CD4-positive, alpha-beta T cell (primary cell): ENCODE data around the gene MYT1. TPM values are rescaled to one million over a fixed set of nuclear protein-coding genes. Genes with fewer than 3 reads are reported as not detected.

Source experiments
- ATAC-seq: fragments of 200-7000 bp; cut with Tn5 transposase; one replicate; pipeline ENCODE4 v1.10.0; 2022; ENCODE audit warnings: mild to moderate bottlenecking; ENCODE audit not compliant: poor library complexity
- CTCF ChIA-PET: fragments of 350-600 bp; sonication (Branson Sonifier 250); formaldehyde crosslinking; loops from one replicate; lab custom pipeline; 2021; ENCODE audit warnings: antibody characterized with exemption, inconsistent platforms; lab: Charles Lee
- POLR2A ChIA-PET: fragments of 350-600 bp; sonication (Branson Sonifier 250); formaldehyde crosslinking; loops from one replicate; lab custom pipeline; 2021; ENCODE audit warnings: antibody characterized with exemption, inconsistent platforms; lab: Charles Lee
- DNase-seq, 14 experiments: peaks; one replicate each; pipeline ENCODE4 v3.0.0-alpha.2; 2013 to 2020; ENCODE audit warnings: mixed read lengths in 2 of 14
- H3K27ac ChIP-seq, 2 donors: one replicate each; pipeline versions ENCODE4 v1.5.1 to v1.7.0; 2013; ENCODE audit warnings: low read length in 2 of 2, low read depth in 1 of 2, mild to moderate bottlenecking in 1 of 2
- H3K27me3 ChIP-seq, 2 experiments: 1 replicate in 1 of 2; 2 replicates in 1 of 2; pipeline versions ENCODE4 v1.6.1 to v1.7.0; 2013; ENCODE audit warnings: low read length in 2 of 2, control low read depth in 1 of 2, mild to moderate bottlenecking in 1 of 2, moderate library complexity in 1 of 2; ENCODE audit not compliant: insufficient read depth in 2 of 2, control insufficient read depth in 1 of 2
- H3K36me3 ChIP-seq: one replicate; pipeline ENCODE4 v1.6.1; 2013; ENCODE audit warnings: low read length, control low read depth; ENCODE audit not compliant: insufficient read depth
- H3K4me1 ChIP-seq: one replicate; pipeline ENCODE4 v1.6.1; 2013; ENCODE audit warnings: low read length, control low read depth; ENCODE audit not compliant: insufficient read depth
- H3K4me3 ChIP-seq: one replicate; pipeline ENCODE4 v1.5.1; 2013; ENCODE audit warnings: mild to moderate bottlenecking, low read length, moderate library complexity
- H3K9me3 ChIP-seq, 2 experiments: 1 replicate in 1 of 2; 2 replicates in 1 of 2; pipeline versions ENCODE4 v1.6.1 to v1.7.0; 2013; ENCODE audit warnings: low read length in 2 of 2, mild to moderate bottlenecking in 2 of 2, control low read depth in 1 of 2, moderate library complexity in 1 of 2; ENCODE audit not compliant: control insufficient read depth in 1 of 2, insufficient read depth in 1 of 2
- H3K27ac Mint-ChIP-seq: one replicate; pipeline ENCODE4 v1.8.0; 2020; ENCODE audit warnings: mixed read lengths
- H3K27me3 Mint-ChIP-seq: one replicate; pipeline ENCODE4 v1.8.0; 2021; ENCODE audit warnings: mixed read lengths
- H3K36me3 Mint-ChIP-seq: one replicate; pipeline ENCODE4 v1.8.0; 2021; ENCODE audit warnings: low read depth, mixed read lengths
- H3K4me1 Mint-ChIP-seq: one replicate; pipeline ENCODE4 v1.8.0; 2021; ENCODE audit warnings: low read depth, mixed read lengths
- H3K4me3 Mint-ChIP-seq: one replicate; pipeline ENCODE4 v1.8.0; 2020; ENCODE audit warnings: mild to moderate bottlenecking, mixed read lengths
- H3K9me3 Mint-ChIP-seq: one replicate; pipeline ENCODE4 v1.8.0; 2020; ENCODE audit warnings: mixed read lengths
- intact Hi-C, 2 experiments: fragments of 100-400 bp; cut with DNase I in 1 of 2; cut with micrococcal nuclease in 1 of 2; formaldehyde crosslinking; loops; one replicate each; pipeline versions ENCODE4 v1.15.1 to v1.9.0; 2023 to 2025; cut with DNase I, micrococcal nuclease
- total RNA-seq, 174 experiments: library from RNA in 2 of 174; stranded (reverse) in 2 of 174; gene quantifications; one replicate each; pipeline ENCODE4 v1.2.3 and lab custom pipeline; 2021 to 2026
- TF ChIP-seq, protein P1 (sequence below): fragments of 200-600 bp; IDR thresholded peaks from one replicate; pipeline ENCODE4 v1.8.0; 2022; ENCODE audit warnings: antibody characterized with exemption, mild to moderate bottlenecking

The MYT1 gene
- total RNA-seq, 2 experiments from 2014 or later = 1.0 TPM; not detected in 1

DNA sequence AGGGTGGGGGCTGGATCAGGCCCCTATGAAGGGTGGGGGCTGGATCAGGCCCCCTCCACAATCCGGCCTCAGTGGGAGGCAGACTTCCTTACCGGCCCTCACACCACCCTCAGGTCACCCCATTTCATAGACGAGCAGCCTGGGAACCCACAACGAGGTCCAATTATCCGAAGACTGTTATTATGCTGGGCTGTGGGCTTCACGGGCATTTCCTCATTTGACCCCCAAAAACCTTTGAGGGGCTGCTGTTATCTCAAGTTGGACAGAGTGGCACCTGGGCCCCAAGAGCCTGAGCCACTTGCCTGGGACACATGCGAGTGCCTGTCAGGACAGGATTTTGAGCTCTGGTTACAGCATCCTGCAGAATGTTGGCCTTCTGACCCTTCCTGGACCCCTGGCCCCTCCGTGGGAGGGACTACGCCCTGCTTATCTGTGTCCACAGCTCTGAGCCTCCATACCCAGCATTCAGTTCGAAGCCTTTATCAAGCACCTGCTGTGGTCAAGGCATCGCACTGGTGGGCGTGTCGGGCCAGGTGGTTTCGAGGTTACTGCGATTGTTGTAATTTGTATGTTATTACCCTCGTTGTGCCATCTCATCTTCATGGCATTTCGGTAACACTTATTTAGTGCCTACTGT is 56.8 kb downstream of the MYT1 start:
- ATAC-seq (no peak), DNase-seq (no peak)
- H3K36me3 Mint-ChIP-seq = no peaks in the 10 kb centered on the region
- no peaks in the 10 kb centered on the region for H3K27me3 ChIP-seq
- ChIA-PET CTCF (no interaction called here), POLR2A (no interaction called here)
- H3K36me3 ChIP-seq = no peaks in the 10 kb centered on the region
- TF ChIP-seq, protein P1, sequence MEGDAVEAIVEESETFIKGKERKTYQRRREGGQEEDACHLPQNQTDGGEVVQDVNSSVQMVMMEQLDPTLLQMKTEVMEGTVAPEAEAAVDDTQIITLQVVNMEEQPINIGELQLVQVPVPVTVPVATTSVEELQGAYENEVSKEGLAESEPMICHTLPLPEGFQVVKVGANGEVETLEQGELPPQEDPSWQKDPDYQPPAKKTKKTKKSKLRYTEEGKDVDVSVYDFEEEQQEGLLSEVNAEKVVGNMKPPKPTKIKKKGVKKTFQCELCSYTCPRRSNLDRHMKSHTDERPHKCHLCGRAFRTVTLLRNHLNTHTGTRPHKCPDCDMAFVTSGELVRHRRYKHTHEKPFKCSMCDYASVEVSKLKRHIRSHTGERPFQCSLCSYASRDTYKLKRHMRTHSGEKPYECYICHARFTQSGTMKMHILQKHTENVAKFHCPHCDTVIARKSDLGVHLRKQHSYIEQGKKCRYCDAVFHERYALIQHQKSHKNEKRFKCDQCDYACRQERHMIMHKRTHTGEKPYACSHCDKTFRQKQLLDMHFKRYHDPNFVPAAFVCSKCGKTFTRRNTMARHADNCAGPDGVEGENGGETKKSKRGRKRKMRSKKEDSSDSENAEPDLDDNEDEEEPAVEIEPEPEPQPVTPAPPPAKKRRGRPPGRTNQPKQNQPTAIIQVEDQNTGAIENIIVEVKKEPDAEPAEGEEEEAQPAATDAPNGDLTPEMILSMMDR = no peak
- H3K27ac ChIP-seq = no peak overlapping the region
- H3K9me3 ChIP-seq = no peaks in the 10 kb centered on the region
- H3K27ac Mint-ChIP-seq = no peak overlapping the region
- H3K4me1 ChIP-seq = peaks cover 26% of the 10 kb centered on the region
- peaks cover 4% of the 10 kb centered on the region for H3K27me3 Mint-ChIP-seq
- intact Hi-C loops = no loop called here
- H3K4me1 Mint-ChIP-seq = peaks cover 5% of the 10 kb centered on the region
- H3K9me3 Mint-ChIP-seq = no peaks in the 10 kb centered on the region
- H3K4me3 Mint-ChIP-seq = no peak overlapping the region
- no peak overlapping the region for H3K4me3 ChIP-seq

DNA sequence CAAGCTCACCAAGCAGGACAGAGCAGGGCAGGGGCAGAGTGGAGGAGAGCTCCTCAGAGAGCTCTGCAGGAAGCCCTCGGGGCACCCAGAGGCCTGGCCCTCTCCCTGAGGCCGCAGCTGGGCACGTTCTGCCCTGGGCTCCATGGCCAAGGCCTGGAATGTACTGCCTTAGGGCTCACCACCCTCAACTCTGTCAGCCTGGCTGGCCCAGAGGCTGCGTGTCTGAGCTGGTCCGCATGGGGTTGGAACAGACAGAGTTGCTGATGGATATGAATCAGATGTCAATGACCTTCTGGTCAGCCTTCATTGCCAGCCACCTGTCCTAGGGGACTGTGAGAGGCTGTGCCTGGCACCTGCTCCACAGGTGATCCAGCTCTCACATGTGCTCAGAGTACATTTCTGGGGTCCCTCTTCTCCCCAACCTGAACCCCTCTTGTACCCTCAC is 58.1 kb downstream of the MYT1 start:
- no peaks in the 10 kb centered on the region for H3K9me3 Mint-ChIP-seq
- CTCF ChIA-PET = no interaction called here
- intact Hi-C loops = no loop called here

DNA sequence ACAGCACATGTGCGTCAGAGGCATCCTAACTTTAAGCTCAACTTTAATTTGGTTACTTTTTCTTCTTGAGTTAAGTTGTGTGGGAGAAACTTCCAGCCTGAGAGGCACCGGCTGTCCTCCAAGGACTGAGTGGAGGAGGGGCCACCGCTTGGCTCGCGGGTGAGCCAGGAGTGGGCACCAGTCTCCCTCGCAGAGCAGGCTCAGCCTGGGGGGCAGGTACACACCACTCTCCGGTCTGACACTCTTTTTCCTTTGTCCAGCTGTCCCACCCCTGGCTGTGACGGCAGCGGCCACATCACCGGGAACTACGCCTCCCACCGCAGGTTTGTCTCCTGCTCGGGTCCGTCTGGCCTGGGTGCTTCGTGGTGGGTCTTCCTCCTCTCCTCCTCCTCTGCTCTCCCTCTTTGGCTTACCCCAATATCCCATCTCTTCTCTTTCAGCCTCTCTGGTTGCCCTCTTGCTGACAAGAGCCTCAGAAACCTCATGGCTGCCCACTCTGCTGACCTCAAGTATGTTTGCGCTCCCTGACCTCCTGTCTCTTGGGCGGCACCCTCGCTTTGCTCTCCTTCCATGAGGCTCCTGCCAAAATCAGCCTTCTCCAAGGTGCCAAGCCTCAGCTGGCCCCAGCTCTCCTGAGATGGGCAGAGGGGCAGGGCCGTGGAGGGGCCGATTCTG is 58.7 kb downstream of the MYT1 start:
- H3K27me3 Mint-ChIP-seq = peaks cover 4% of the 10 kb centered on the region
- no peaks in the 10 kb centered on the region for H3K36me3 ChIP-seq
- H3K4me1 ChIP-seq = peaks cover 44% of the 10 kb centered on the region
- intact Hi-C loops = no loop called here
- ChIA-PET CTCF (no interaction called here), POLR2A (no interaction called here)
- H3K9me3 ChIP-seq = no peaks in the 10 kb centered on the region
- no peak for ATAC-seq
- no peak overlapping the region for H3K27ac ChIP-seq
- no peak overlapping the region for H3K27ac Mint-ChIP-seq
- peaks cover 20% of the 10 kb centered on the region for H3K4me1 Mint-ChIP-seq
- peaks cover 0 to 3% of the 10 kb centered on the region in 2 experiments for H3K27me3 ChIP-seq
- no peak overlapping the region for H3K4me3 Mint-ChIP-seq
- no peak for DNase-seq
- no peaks in the 10 kb centered on the region for H3K9me3 Mint-ChIP-seq
- no peaks in the 10 kb centered on the region for H3K36me3 Mint-ChIP-seq
- no peak overlapping the region for H3K4me3 ChIP-seq
- TF ChIP-seq, protein P1 = no peak

More for the DNA sequence above, 58.1 kb downstream of the MYT1 start:
- no peaks in the 10 kb centered on the region for H3K27me3 ChIP-seq
- no peak overlapping the region for H3K4me3 ChIP-seq
- no peaks in the 10 kb centered on the region for H3K9me3 ChIP-seq
- no peak for ATAC-seq
- Mint-ChIP-seq H3K4me1 (peaks cover 16% of the 10 kb centered on the region), H3K36me3 (no peaks in the 10 kb centered on the region), H3K4me3 (no peak overlapping the region), H3K27ac (no peak overlapping the region), H3K27me3 (peaks cover 4% of the 10 kb centered on the region)
- no peak overlapping the region for H3K27ac ChIP-seq
- TF ChIP-seq, protein P1 = no peak
- no peaks in the 10 kb centered on the region for H3K36me3 ChIP-seq
- no peak for DNase-seq
- peaks cover 38% of the 10 kb centered on the region for H3K4me1 ChIP-seq
- POLR2A ChIA-PET = no interaction called here
